A549 (cell line): Measurements from ENCODE around the gene CCDC12. TPM values are rescaled to one million over a fixed set of nuclear protein-coding genes. Genes with fewer than 3 reads are reported as not detected.

Experiments
- ATAC-seq, 2 experiments: fragments of 200-7000 bp in 1 of 2; fragments of >200 bp in 1 of 2; cut with Nextera tagmentation in 1 of 2; cut with Tn5 transposase in 1 of 2; 3 replicates each; pipeline versions ENCODE4 v1.8.0 to v1.9.1; 2018 to 2020; ENCODE audit warnings: mild to moderate bottlenecking in 1 of 2, moderate library complexity in 1 of 2
- CTCF ChIA-PET: fragments of 300-600 bp; sonication (Branson Sonifier 250); formaldehyde crosslinking; extraction: SDS; loops from one replicate; lab custom pipeline; 2021; ENCODE audit warnings: antibody characterized with exemption, inconsistent platforms; lab: Yijun Ruan, JAX
- POLR2A ChIA-PET: fragments of 350-600 bp; formaldehyde crosslinking; extraction: SDS; loops from one replicate; lab custom pipeline; 2021; ENCODE audit warnings: antibody characterized with exemption, inconsistent platforms; lab: Yijun Ruan, JAX
- DNase-seq, 2 experiments: peaks; one replicate each; pipeline versions ENCODE4 v3.0.0 to v3.0.0-alpha.2; 2011 to 2016; ENCODE audit warnings: low read depth in 1 of 2, low spot score in 1 of 2
- FAIRE-seq: peaks from 2 replicates; lab custom pipeline; 2011; peaks lifted over from hg19 to GRCh38; lab: Jason Lieb, UNC
- H3K27ac ChIP-seq, 2 experiments: fragments of >200 bp; sonication (Bioruptor Twin); formaldehyde crosslinking; 3 replicates each; pipeline ENCODE4 v1.5.1; 2016 to 2017
- H3K4me1 ChIP-seq: fragments of >200 bp; sonication (Bioruptor Twin); formaldehyde crosslinking; 3 replicates; pipeline ENCODE4 v1.6.1; 2016
- H3K4me2 ChIP-seq: fragments of >200 bp; sonication (Bioruptor Twin); formaldehyde crosslinking; 3 replicates; pipeline ENCODE4 v1.6.1; 2016
- H3K4me3 ChIP-seq: fragments of >200 bp; sonication (Bioruptor Twin); formaldehyde crosslinking; 3 replicates; pipeline ENCODE4 v1.5.1; 2016
- H3K9me3 ChIP-seq: fragments of >200 bp; sonication (Bioruptor Twin); formaldehyde crosslinking; 3 replicates; pipeline ENCODE4 v1.6.1; 2016
- CBX8 ChIP-seq: fragments of 200-600 bp; sonication (generic); IDR thresholded peaks from 2 replicates; pipeline ENCODE4 v1.6.1; 2016
- E2F6 ChIP-seq: IDR thresholded peaks from 2 replicates; pipeline ENCODE4 v1.6.1; 2012; ENCODE audit warnings: low read depth, borderline replicate concordance
- HMGXB4 ChIP-seq: fragments of 250-450 bp; sonication (Bioruptor Pico); IDR thresholded peaks from 2 replicates; pipeline ENCODE4 v1.5.0; 2021; ENCODE audit warnings: mild to moderate bottlenecking, moderate library complexity, borderline replicate concordance
- HOXB13 ChIP-seq: fragments of 250-450 bp; sonication (Bioruptor Pico); IDR thresholded peaks from 2 replicates; pipeline ENCODE4 v1.5.0; 2020; ENCODE audit warnings: low read depth, mild to moderate bottlenecking, moderate library complexity
- JUN ChIP-seq, 2 experiments: fragments of >200 bp; sonication (Bioruptor Twin); formaldehyde crosslinking; IDR thresholded peaks; 2 replicates in 1 of 2; 3 replicates in 1 of 2; pipeline ENCODE4 v1.6.1; 2016 to 2017
- KDM1A ChIP-seq: fragments of 200-600 bp; sonication (generic); IDR thresholded peaks from 2 replicates; pipeline ENCODE4 v1.6.1; 2016; ENCODE audit warnings: low read depth, mild to moderate bottlenecking
- NPAS2 ChIP-seq: fragments of 250-450 bp; sonication (Bioruptor Pico); IDR thresholded peaks from 2 replicates; pipeline ENCODE4 v1.8.0; 2022; ENCODE audit warnings: mild to moderate bottlenecking, moderate library complexity, borderline replicate concordance
- PBX3 ChIP-seq: IDR thresholded peaks from 2 replicates; pipeline ENCODE4 v1.6.1; 2012
- RCOR1 ChIP-seq: fragments of 150-350 bp; IDR thresholded peaks from 2 replicates; pipeline ENCODE4 v1.6.1; 2014; ENCODE audit warnings: antibody characterized with exemption, low read length, low read depth
- RNF2 ChIP-seq: fragments of 200-600 bp; sonication (generic); IDR thresholded peaks from 2 replicates; pipeline ENCODE4 v1.6.1; 2016; ENCODE audit warnings: low read depth, mild to moderate bottlenecking, antibody characterized with exemption, moderate library complexity, borderline replicate concordance
- SMC3 ChIP-seq: fragments of >200 bp; sonication (Bioruptor Twin); formaldehyde crosslinking; IDR thresholded peaks from 3 replicates; pipeline ENCODE4 v1.6.1; 2018; ENCODE audit warnings: inconsistent platforms
- ZSCAN20 ChIP-seq: fragments of 250-450 bp; sonication (Bioruptor Pico); IDR thresholded peaks from 2 replicates; pipeline ENCODE4 v1.8.0; 2022; ENCODE audit warnings: mild to moderate bottlenecking, moderate library complexity
- WGBS: methylation state at CpG from one replicate; pipeline ENCODE4 v1.1.6; 2017; ENCODE audit errors: missing lambda C conversion rate; 5-methylcytosine and 5-hydroxymethylcytosine counted together
- polyA plus RNA-seq, 4 experiments: library from polyadenylated mRNA; depleted of rRNA in 3 of 4; stranded (reverse); fragments of >200 nt; fragmentation: RNase III in 1 of 4; extraction: RNeasy Plus Mini Kit Qiagen cat#74134 plus additional on column Dnase treatment in 1 of 4; gene quantifications; 2 replicates in 3 of 4; 3 replicates in 1 of 4; pipeline ENCODE4 v1.2.3, GENCODE V29; 2011 to 2017

Gene CCDC12
- polyA plus RNA-seq, 2 of the 4 experiments (the other 2 are of a cell fraction): 34.8 to 81.0 TPM

GRCh38 chr3:46934072-46934471 is 42.5 kb downstream of the CCDC12 start:
- Histone ChIP-seq H3K27ac (peak overlapping the region; percentile 85 to 88), H3K9me3 (no peaks in the 10 kb centered on the region), H3K4me1 (peaks cover 84% of the 10 kb centered on the region), H3K4me2 (peak overlapping the region; percentile 70), H3K4me3 (no peak overlapping the region)
- FAIRE-seq (no peak), DNase-seq (no peak), ATAC-seq (no peak)
- WGBS: 76% methylated on average over 2 of the region's 2 CpGs
- ChIA-PET POLR2A (no interaction called here), CTCF (interaction anchor here (1.2 to 5.3 kb wide), 6 partner anchors 9 to 64 kb away, joined by 4 to 62 read pairs (median 10); no protein-coding TSS in a partner anchor)
- no peak for TF ChIP-seq RNF2

- WGBS: 50% methylated on average over 2 of the region's 6 CpGs
- CTCF ChIA-PET: interaction anchor here (0.6 to 5.3 kb wide), 5 partner anchors 9 to 66 kb away, joined by 3 to 62 read pairs (median 10); no protein-coding TSS in a partner anchor
- no peak for TF ChIP-seq HMGXB4
- no peak for TF ChIP-seq E2F6
- no peak for TF ChIP-seq ZSCAN20 (CRISPR knock-in tag)
- no peak for TF ChIP-seq KDM1A
- TF ChIP-seq HOXB13 (CRISPR knock-in tag): no peak
- TF ChIP-seq SMC3: no peak
- TF ChIP-seq CBX8: no peak
- no peak for TF ChIP-seq NPAS2
- TF ChIP-seq RCOR1: no peak
- TF ChIP-seq, all 56 proteins: peak for 0
- H3K4me3 ChIP-seq: no peak overlapping the region
- H3K27ac ChIP-seq: peak overlapping the region; percentile 85 to 88
- FAIRE-seq: no peak
- peaks cover 4% of the 10 kb centered on the region; the same call in 1 of the 3 replicates for H3K9me3 ChIP-seq
- ATAC-seq: no peak
- H3K4me1 ChIP-seq: peaks cover 83% of the 10 kb centered on the region
- POLR2A ChIA-PET: no interaction called here
- DNase-seq: no peak
- H3K4me2 ChIP-seq: peak overlapping the region; percentile 63
Observed at GRCh38 chr3:46933261-46933660, 43.3 kb downstream of the CCDC12 start.

GRCh38 chr3:46932455-46933225 is 43.9 kb downstream of the CCDC12 start:
- Histone ChIP-seq H3K4me2 (peak overlapping the region; percentile 63), H3K4me1 (peaks cover 84% of the 10 kb centered on the region), H3K4me3 (no peak overlapping the region), H3K9me3 (peaks cover 6% of the 10 kb centered on the region; the same call in 1 of the 3 replicates), H3K27ac (peak overlapping the region; percentile 85 to 88)
- DNase-seq (no peak), ATAC-seq (no peak), FAIRE-seq (no peak)
- 74% methylated on average over 6 of the region's 7 CpGs for WGBS
- no peak for TF ChIP-seq JUN (IDR thresholded peaks at IDR 0.05)
- ChIA-PET CTCF (interaction anchor here (1.1 to 5.3 kb wide), 3 partner anchors 8 to 66 kb away, joined by 4 to 62 read pairs (median 11); no protein-coding TSS in a partner anchor), POLR2A (no interaction called here)

GRCh38 chr3:46931631-46932331 is 44.8 kb downstream of the CCDC12 start:
- peak; percentile 15 to 46; a peak in 3 of 6 replicates for ATAC-seq
- POLR2A ChIA-PET: interaction anchor here (1.4 kb wide), 1 partner anchor 45 kb away, joined by 6 read pairs; the partner anchor contains the start of gene CCDC12
- peak overlapping the region; percentile 63 for H3K4me2 ChIP-seq
- H3K4me1 ChIP-seq: peaks cover 86% of the 10 kb centered on the region
- H3K27ac ChIP-seq: peak overlapping the region; percentile 85 to 88
- DNase-seq: peak in 1 of 2 experiments; percentile 35
- FAIRE-seq: no peak
- 35% methylated on average over 6 of the region's 6 CpGs for WGBS
- H3K4me3 ChIP-seq: no peak overlapping the region
- peaks cover 6% of the 10 kb centered on the region; the same call in 1 of the 3 replicates for H3K9me3 ChIP-seq
- CTCF ChIA-PET: interaction anchor here (1.1 to 5.3 kb wide), 3 partner anchors 8 to 23 kb away, joined by 3 to 62 read pairs (median 4); no protein-coding TSS in a partner anchor
- no peak for TF ChIP-seq PBX3
